ENCODE results near the gene ULBP1.
"Not testable (repeated sequence)": the region's sequence is repeated elsewhere in the genome, so short reads cannot be mapped to it uniquely, and the experiment has no call there.

Gene ULBP1

GRCh38 chr6:149925974-149926777 lies 37.6 kb upstream of the ULBP1 start:
- H3K4me3 ChIP-seq (ENCODE audit: low read length): peak overlapping the region; percentile 60
- peak; percentile 68 for DNase-seq (ENCODE audit: low read depth)
- peak; percentile 93 for TF ChIP-seq CTCF (conservative IDR thresholded peaks at IDR 0.05; ENCODE audit: low read length)

GRCh38 chr6:149927025-149927424 lies 36.7 kb upstream of the ULBP1 start:
- not testable (repeated sequence) for H3K4me3 ChIP-seq (ENCODE audit: low read length); DNase-seq (ENCODE audit: low read depth)

GRCh38 chr6:149929422-149929821 lies 34.3 kb upstream of the ULBP1 start:
- peak; percentile 45 for TF ChIP-seq CTCF (conservative IDR thresholded peaks at IDR 0.05; ENCODE audit: low read length)
- DNase-seq (ENCODE audit: low read depth): no peak
- no peak overlapping the region for H3K4me3 ChIP-seq (ENCODE audit: low read length)

- no peak overlapping the region for H3K4me3 ChIP-seq (ENCODE audit: low read length)
- no peak for TF ChIP-seq CTCF (conservative IDR thresholded peaks at IDR 0.05; ENCODE audit: low read length)
- no peak for DNase-seq (ENCODE audit: low read depth)
These were observed 32.2 kb upstream of the ULBP1 start for GRCh38 chr6:149931501-149931900.

DNA sequence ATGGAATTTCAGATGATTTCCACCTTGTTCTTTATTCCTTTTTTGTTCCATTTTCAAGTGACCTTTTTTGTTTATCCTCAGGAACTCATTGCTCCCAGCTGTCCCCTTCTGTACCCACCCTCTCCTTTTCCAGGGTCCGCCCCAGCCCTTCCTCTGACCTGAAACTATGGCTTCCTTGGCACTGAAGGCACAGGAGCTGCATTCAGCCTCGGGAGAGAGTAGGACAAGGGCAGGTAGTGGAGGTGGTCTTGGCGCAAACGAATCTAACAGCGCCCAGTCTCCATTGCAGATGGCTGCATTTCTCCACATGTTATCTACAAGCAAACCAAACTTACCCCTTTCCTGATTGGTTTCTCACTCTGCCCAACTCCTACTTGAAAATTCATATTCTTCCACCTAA lies 30.7 kb upstream of the ULBP1 start:
- H3K4me3 ChIP-seq (ENCODE audit: low read length): no peak overlapping the region

GRCh38 chr6:149933461-149933860 lies 30.3 kb upstream of the ULBP1 start:
- TF ChIP-seq CTCF (conservative IDR thresholded peaks at IDR 0.05; ENCODE audit: low read length): no peak
- DNase-seq (ENCODE audit: low read depth): no peak
- no peak overlapping the region for H3K4me3 ChIP-seq (ENCODE audit: low read length)

More for the DNA sequence above, 30.7 kb upstream of the ULBP1 start:
- no peak for DNase-seq (ENCODE audit: low read depth)
- no peak for TF ChIP-seq CTCF (conservative IDR thresholded peaks at IDR 0.05; ENCODE audit: low read length)

DNA sequence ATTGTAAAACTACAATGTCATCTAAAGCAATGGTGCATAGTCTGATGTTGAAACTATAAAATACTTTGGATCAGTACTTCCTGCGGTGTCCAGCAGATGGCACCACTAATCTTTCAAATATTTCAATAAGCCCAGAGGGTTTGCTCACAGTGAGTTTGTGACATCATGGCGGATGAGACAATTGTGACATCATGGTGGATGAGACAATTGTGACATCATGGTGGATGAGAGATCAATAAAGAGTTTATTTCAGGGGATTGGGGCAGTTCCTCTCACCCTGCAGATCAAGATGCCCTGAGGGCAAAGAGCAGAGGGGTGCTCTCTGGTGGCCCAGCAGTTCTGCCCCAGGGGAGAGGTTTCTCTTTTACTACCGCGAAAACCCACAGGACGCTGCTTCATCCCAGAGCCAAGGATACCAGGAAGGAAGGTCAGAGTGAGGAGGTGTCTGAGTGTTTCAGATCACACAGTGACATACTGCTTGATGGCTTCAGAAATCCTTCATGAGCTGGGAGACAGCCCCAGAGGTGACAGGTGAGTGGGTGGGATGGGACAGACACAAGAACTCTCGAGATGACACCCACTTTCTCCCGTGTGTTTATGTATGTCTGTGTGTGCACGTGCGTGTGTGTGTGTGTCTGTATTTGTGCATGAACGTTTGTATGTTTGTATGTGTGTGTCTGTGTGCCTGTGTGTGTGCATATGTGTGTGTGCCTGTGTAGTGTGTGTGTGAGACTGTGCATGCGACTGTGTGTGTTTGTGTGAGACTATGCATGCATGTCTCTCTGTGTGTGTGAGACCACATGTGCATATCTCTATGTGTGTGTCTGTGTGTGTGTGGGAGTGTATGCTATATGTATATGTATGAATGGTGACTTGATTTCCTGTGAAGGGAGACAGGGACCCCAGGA lies 29.2 kb upstream of the ULBP1 start:
- TF ChIP-seq CTCF (conservative IDR thresholded peaks at IDR 0.05; ENCODE audit: low read length): peak; percentile 78
- peak; percentile 70 for DNase-seq (ENCODE audit: low read depth)
- H3K4me3 ChIP-seq (ENCODE audit: low read length): no peak overlapping the region
